ENCODE data around the gene PSD2.

The PSD2 gene

GRCh38 chr5:139882961-139883539 lies 87.4 kb downstream of the PSD2 start:
- no peak for DNase-seq

GRCh38 chr5:139884144-139884543 lies 88.5 kb downstream of the PSD2 start:
- DNase-seq: no peak

- DNase-seq: no peak
These were observed 89.1 kb downstream of the PSD2 start for GRCh38 chr5:139884734-139885133.

GRCh38 chr5:139885172-139885856 lies 89.7 kb downstream of the PSD2 start:
- no peak for DNase-seq

GRCh38 chr5:139885857-139886208 lies 90.2 kb downstream of the PSD2 start:
- DNase-seq: no peak

- DNase-seq: no peak
These were observed 90.6 kb downstream of the PSD2 start for GRCh38 chr5:139886213-139886612.

GRCh38 chr5:139888370-139888769 lies 92.8 kb downstream of the PSD2 start:
- no peak for DNase-seq

- no peak for DNase-seq
These were observed 93.8 kb downstream of the PSD2 start for GRCh38 chr5:139889410-139889809.

GRCh38 chr5:139893873-139894272 lies 98.3 kb downstream of the PSD2 start:
- DNase-seq: no peak

All from NCI-H1092 (cell line).